Activated CD8-positive, alpha-beta memory T cell treated with anti-CD3 and anti-CD28 coated beads, Interleukin-2, amount 50 U/mL, for 1 hour (primary cell): Measurements from ENCODE around the gene KIZ.
"Not testable (repeated sequence)": the region's sequence is repeated elsewhere in the genome, so short reads cannot be mapped to it uniquely, and the experiment has no call there.

Experiments
- DNase-seq: peaks from one replicate; pipeline ENCODE4 v3.0.0-alpha.2; 2020; ENCODE audit errors: extremely low read depth

Gene KIZ

GRCh38 chr20:21230686-21231085 is 104.8 kb downstream of the KIZ start:
- no peak for DNase-seq

DNA sequence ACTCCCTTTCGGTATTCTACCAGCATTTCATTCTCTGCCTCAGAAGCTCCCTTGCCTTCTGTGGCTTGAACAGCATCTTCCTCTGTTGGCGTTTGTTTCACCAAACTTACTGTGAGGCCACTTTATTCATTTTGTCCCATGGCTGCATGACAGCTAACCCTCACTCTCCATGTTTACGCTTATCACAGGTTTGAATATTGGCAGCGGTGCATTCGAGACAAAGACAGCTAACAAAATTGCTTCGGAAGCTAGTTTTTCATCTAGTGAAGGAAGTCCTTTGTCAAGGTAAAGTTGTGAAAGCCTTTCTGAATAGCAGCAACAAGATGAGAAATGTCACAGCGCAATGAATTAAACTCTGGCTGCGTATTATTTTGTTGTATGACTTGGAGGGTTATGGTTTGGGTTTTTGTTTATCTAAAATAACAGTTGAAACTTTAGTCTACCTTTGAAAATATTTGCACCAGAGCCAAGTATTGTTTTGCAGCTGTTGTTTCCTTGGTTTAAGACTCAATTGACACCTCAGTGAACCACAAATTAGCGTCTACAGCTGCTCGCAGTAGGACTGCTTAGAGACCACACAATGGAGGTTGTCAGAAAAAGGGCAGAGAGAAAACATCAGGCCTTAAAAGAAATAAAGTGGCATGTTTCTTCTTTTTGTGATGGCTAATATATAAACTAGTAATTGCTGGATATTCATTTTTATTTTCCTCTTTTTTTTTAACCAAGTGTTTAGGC is 106.8 kb downstream of the KIZ start:
- no peak for DNase-seq

DNA sequence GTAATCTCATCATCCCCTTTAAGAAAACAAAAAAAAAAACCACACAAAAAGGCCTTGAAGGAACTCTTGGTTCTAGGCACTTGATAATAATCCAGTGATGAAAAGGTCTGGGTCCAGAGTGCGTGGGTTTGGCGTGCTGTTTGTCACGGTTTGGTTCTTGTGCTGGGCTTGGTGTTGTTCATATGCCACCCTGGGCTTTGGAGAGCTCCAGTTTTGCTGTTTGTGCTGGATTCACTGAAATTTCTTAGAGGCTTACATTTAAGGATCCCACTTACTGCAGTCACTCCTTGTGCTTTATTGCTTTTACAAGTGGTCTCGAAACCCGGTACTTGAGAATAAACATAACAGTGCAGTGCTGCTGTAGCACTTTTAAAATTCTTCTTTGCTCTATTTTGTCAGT is 108.4 kb downstream of the KIZ start:
- no peak for DNase-seq

DNA sequence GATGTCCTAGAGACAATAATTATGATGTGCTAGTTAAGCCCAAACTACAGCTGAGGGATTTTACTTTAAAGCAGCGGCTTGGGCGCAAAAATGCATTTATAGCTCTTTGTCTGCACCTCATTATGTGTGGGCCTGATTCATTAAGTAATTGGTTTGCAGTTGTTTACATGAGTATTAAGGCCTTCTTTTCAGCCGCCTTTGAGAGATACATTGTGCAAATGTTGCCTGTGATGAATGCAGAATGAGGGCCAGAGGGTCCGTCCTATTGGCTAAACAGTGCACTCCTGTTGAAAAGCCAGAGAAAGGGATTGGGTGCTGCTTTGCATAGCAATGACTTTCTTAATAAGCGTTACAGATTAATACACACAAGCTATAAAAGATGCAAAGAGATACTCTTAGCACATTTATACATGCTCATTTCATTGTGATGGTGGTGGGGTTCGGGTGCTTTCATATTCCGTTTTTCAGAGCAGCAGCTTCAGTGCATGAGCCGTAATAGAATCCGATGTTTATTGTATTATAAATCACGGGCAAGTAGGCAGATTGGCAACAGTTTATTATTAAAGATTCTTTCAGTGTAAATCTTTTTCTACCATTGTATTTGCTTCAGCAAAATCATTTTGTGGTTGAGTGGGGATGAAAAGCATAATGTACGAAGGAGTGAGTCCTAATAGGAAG is 109.1 kb downstream of the KIZ start:
- DNase-seq: no peak

DNA sequence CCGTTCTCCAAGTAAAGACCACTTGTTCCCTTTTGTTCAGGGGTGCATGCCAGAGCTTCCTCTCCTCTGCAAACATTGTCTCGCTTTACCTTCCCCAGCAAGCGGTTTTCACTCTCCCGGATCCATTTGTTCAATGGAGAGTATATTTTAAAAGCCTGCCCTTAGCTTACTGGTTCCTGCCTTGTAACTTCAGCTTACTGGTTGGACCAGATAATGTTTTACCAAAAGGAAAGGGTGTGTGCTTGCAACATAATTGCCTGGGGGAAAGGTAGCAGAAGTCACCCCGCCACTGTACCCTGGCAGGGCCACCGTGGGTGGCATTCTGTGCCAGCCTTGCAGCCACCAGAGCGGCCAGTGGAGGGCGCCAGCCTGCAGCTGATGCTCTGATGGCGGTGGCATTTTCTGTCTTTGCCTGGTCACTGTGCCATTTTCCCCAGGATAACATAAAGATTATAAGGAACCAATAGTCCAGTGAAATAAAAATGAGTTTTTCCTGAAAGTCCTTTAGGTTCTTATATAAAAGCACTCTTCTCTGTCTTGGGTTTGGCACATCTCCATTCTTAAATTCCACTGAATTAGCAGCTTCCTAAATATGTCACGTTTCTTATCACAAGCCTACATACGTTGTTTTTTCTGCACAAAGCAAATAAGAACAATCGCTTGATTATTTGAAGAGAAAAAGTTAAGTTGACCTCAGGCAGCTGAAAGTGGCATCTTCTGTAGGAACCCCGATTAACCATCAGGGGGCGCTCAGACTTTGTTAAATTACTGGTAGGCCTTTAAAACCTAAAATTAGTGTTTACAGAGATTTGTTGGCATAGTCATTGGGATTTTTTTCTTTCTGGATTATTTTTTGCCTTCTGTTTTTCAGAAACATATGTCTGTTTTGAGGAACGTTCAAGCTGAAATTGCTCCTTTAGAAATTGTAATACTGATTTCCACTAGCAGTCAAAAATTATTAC is 109.9 kb downstream of the KIZ start:
- DNase-seq: peak; percentile 32

- DNase-seq: no peak
These were observed 112.3 kb downstream of the KIZ start for GRCh38 chr20:21237956-21238799.

GRCh38 chr20:21238818-21239536 is 113.1 kb downstream of the KIZ start:
- no peak for DNase-seq

- DNase-seq: no peak
These were observed 114.5 kb downstream of the KIZ start for GRCh38 chr20:21240394-21240793.

GRCh38 chr20:21241406-21241805 is 115.5 kb downstream of the KIZ start:
- no peak for DNase-seq

GRCh38 chr20:21243811-21244210 is 117.9 kb downstream of the KIZ start:
- DNase-seq: no peak

GRCh38 chr20:21244808-21245207 is 118.9 kb downstream of the KIZ start:
- DNase-seq: no peak

DNA sequence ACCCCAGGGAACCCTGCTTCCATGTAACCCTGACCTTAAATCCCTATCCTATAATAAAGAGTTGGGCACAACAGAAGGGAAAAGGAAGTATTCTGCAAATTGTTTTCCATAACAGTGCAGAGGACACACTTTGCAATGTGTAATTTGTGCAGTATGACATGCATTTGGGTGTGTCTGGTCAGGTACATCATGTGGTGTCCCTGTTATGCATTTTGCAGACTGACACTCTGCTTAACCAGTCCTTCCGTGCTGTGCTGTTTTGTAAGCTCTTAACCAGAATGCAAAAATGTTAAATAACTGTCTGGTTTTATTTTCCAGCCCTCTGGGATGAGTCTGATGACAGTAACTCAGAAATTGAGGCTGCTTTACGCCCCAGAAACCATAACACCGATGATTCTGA is 120.3 kb downstream of the KIZ start:
- DNase-seq: no peak

GRCh38 chr20:21247603-21248095 is 121.8 kb downstream of the KIZ start:
- DNase-seq: not testable (repeated sequence)

DNA sequence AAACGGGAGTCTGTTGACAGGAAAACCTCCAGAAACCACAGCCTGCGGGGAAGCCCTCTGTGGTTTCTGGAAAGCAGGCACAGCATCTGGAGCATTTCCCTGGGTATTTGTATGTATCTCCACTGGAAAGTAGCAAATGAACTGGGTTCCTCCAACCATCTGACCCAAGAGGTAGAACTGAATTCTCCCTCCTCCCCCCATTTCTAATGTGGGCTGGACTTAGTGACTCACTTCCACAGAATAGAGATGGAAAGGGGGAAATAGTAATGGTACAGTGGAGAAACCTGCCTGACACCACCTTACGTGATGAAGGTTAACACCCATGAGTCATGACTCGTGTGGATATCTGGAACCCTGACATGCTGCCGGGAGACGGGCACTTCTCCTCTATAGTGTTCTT is 125.4 kb downstream of the KIZ start:
- no peak for DNase-seq

GRCh38 chr20:21257192-21257591 is 131.3 kb downstream of the KIZ start:
- DNase-seq: no peak

DNA sequence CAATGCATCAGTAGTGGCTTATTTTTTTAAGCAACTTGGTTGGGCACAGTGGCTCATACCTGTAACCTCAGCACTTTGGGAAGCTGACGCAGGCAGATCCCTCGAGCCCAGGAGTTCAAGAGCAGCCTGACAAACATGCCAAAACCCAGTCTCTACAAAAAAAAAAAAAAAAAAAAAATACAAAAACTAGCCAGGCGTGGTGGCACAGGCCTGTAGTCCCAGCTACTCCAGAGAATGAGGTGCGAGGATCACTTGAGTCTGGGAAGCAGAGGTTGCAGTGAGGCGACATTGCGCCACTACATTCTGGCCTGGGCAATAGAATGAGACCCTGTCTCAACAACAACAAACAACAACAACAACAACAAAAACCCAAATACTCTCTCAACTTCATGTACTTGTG is 132.5 kb downstream of the KIZ start:
- no peak for DNase-seq

DNA sequence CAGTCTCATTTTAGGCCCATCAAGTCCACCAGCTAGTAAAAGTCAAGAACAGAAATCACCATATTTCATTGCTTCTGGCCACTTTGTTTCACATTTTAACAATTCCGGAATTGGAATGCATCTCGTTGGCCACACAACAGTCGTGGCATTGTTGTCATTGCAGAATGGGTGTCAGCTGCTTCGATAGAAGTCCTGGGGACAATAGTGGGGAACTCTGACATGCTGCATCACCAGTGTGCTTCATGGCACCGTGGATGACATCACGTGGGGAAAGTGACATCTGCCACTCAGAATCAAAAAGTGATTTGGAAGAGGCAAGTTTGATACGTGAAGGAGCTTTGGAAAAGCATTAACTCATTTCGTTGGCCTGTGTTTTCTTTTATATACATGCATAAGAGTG is 133.5 kb downstream of the KIZ start:
- DNase-seq: no peak

GRCh38 chr20:21262812-21263211 is 136.9 kb downstream of the KIZ start:
- DNase-seq: no peak

DNA sequence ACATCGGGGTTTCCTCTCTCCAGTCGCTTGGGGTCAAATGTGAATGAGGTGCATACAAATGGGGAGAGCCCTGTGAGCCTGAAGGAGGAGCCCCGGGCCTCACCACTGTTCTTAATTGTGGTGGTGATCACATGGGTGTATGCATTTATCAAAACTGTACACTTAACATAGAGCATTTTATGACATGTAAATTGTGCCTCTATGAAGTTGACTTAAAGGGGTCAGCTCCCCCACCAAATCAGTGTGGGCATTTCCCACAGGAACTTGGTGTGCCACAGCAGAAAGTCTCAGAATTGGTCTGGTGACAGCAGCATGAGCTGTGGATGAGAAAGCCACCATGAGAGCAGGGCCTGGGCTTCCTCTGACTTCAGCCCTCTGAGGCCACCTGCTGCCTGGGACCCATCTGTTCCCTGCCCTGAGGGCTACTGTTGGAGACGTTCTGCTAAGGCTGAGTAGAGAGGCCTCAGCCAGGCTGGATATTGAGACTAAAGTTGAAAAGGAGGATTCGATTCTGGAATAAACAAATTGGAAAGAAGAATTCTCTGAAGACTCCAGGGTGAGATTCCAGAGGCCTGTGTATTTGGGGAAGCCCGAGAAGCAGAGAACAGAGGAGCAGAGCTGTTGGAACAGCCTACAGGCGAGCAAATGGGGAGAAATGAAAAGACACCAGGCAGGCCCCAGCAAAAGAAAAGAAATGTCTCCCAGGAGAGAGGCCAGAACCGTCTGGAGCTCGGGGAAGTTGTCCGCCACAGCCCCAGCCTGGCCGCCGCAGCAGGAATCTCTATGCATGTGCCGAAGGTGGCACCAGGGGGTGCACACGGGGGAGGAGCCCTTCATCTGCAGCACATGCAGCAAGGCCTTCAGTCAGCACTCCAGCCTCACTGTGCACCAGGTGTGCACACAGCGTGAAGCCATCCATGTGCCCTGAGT is 139.6 kb downstream of the KIZ start:
- DNase-seq: no peak

DNA sequence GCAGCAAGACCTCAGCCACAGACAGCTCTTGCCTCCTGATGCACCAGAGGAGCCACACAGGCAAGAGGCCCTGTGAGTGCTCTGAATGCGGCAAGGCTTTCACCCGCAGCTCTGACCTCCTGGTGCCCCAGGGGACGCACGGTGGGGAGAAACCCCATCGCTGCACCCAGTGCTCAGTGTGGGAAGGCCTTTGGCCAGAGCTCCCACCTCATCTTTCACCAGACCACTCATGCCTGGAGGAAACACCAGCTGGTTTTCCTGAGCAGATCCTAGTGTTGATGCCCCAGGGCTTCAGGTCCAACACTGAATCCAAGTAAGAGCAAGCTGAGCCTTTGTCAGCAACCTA is 140.3 kb downstream of the KIZ start:
- DNase-seq: no peak
